ENCODE measurements around the gene ME3. TPM values are rescaled to one million over a fixed set of nuclear protein-coding genes. Genes with fewer than 3 reads are reported as not detected.
A peak's percentile ranks its signal among the peaks of the same experiment; 100 is the strongest.

ME3 gene
- total and polyA plus RNA-seq, 7 experiments from 2014 or later = 0.48 to 13.7 (median 6.4) TPM

- ChIA-PET POLR2A (no interaction called here), CTCF (no interaction called here)
- Mint-ChIP-seq H3K27ac (no peak overlapping the region), H3K4me1 (peaks cover 0 to 13% (median 0%) of the 10 kb centered on the region in 7 donors), H3K4me3 (no peak overlapping the region), H3K27me3 (peaks cover 0 to 3% (median 0%) of the 10 kb centered on the region in 5 donors), H3K36me3 (no peaks in the 10 kb centered on the region), H3K9me3 (no peaks in the 10 kb centered on the region)
- Histone ChIP-seq H3K4me1 (ENCODE audit: control insufficient read depth in 2 of 2, insufficient read depth in 2 of 2, low read length in 2 of 2) (peaks cover 0 to 17% of the 10 kb centered on the region in 2 donors), H3K4me3 (ENCODE audit: low read length) (no peak overlapping the region), H3K27ac (ENCODE audit: low read depth, low read length) (no peak overlapping the region), H3K36me3 (ENCODE audit: control insufficient read depth in 2 of 3, insufficient read depth in 3 of 3, low read length in 3 of 3) (no peaks in the 10 kb centered on the region), H3K9me3 (ENCODE audit: control insufficient read depth in 2 of 3, low read length in 3 of 3) (no peaks in the 10 kb centered on the region), H3K27me3 (ENCODE audit: control insufficient read depth in 2 of 2, insufficient read depth in 2 of 2, low read length in 2 of 2) (no peaks in the 10 kb centered on the region)
- intact Hi-C loops (cut with micrococcal nuclease) = no loop called here
- ATAC-seq (no peak), DNase-seq (no peak)
These were observed 181.8 kb downstream of the ME3 start for GRCh38 chr11:86490582-86490981.

GRCh38 chr11:86489442-86489841, 183.0 kb downstream of the ME3 start:
- CTCF ChIA-PET = no interaction called here
- Mint-ChIP-seq H3K27ac (no peak overlapping the region), H3K4me1 (peaks cover 0 to 13% (median 0%) of the 10 kb centered on the region in 7 donors), H3K9me3 (no peaks in the 10 kb centered on the region), H3K4me3 (no peak overlapping the region), H3K27me3 (peaks cover 0 to 3% (median 0%) of the 10 kb centered on the region in 5 donors), H3K36me3 (no peaks in the 10 kb centered on the region)
- POLR2A ChIA-PET = no interaction called here
- DNase-seq (no peak), ATAC-seq (no peak)
- Histone ChIP-seq H3K27me3 (ENCODE audit: control insufficient read depth in 2 of 2, insufficient read depth in 2 of 2, low read length in 2 of 2) (no peaks in the 10 kb centered on the region), H3K27ac (ENCODE audit: low read depth, low read length) (no peak overlapping the region), H3K9me3 (ENCODE audit: control insufficient read depth in 2 of 3, low read length in 3 of 3) (no peaks in the 10 kb centered on the region), H3K36me3 (ENCODE audit: control insufficient read depth in 2 of 3, insufficient read depth in 3 of 3, low read length in 3 of 3) (no peaks in the 10 kb centered on the region), H3K4me1 (ENCODE audit: control insufficient read depth in 2 of 2, insufficient read depth in 2 of 2, low read length in 2 of 2) (peaks cover 0 to 17% of the 10 kb centered on the region in 2 donors), H3K4me3 (ENCODE audit: low read length) (no peak overlapping the region)
- intact Hi-C loops (cut with micrococcal nuclease) = no loop called here

- no peak overlapping the region for H3K4me3 Mint-ChIP-seq
- peaks cover 0 to 3% (median 0%) of the 10 kb centered on the region in 5 donors for H3K27me3 Mint-ChIP-seq
- no peaks in the 10 kb centered on the region for H3K9me3 ChIP-seq (ENCODE audit: control insufficient read depth in 2 of 3, low read length in 3 of 3)
- no peaks in the 10 kb centered on the region for H3K9me3 Mint-ChIP-seq
- no peak for DNase-seq
- ChIA-PET CTCF (no interaction called here), POLR2A (no interaction called here)
- no peak overlapping the region for H3K27ac ChIP-seq (ENCODE audit: low read depth, low read length)
- H3K27me3 ChIP-seq (ENCODE audit: control insufficient read depth in 2 of 2, insufficient read depth in 2 of 2, low read length in 2 of 2) = no peaks in the 10 kb centered on the region
- H3K36me3 Mint-ChIP-seq = no peaks in the 10 kb centered on the region
- H3K4me3 ChIP-seq (ENCODE audit: low read length) = no peak overlapping the region
- no peak overlapping the region for H3K27ac Mint-ChIP-seq
- H3K4me1 ChIP-seq (ENCODE audit: control insufficient read depth in 2 of 2, insufficient read depth in 2 of 2, low read length in 2 of 2) = peaks cover 0 to 17% of the 10 kb centered on the region in 2 donors
- H3K36me3 ChIP-seq (ENCODE audit: control insufficient read depth in 2 of 3, insufficient read depth in 3 of 3, low read length in 3 of 3) = no peaks in the 10 kb centered on the region
- intact Hi-C loops (cut with micrococcal nuclease) = no loop called here
- no peak for ATAC-seq
- peaks cover 0 to 13% (median 0%) of the 10 kb centered on the region in 7 donors for H3K4me1 Mint-ChIP-seq
These were observed 183.9 kb downstream of the ME3 start for GRCh38 chr11:86488553-86488952.

GRCh38 chr11:86487671-86488070, 184.7 kb downstream of the ME3 start:
- no peak overlapping the region for H3K4me3 Mint-ChIP-seq
- no peaks in the 10 kb centered on the region for H3K36me3 Mint-ChIP-seq
- DNase-seq = no peak
- H3K27ac Mint-ChIP-seq = no peak overlapping the region
- H3K9me3 ChIP-seq (ENCODE audit: control insufficient read depth in 2 of 3, low read length in 3 of 3) = no peaks in the 10 kb centered on the region
- ChIA-PET POLR2A (no interaction called here), CTCF (no interaction called here)
- H3K27me3 ChIP-seq (ENCODE audit: control insufficient read depth in 2 of 2, insufficient read depth in 2 of 2, low read length in 2 of 2) = no peaks in the 10 kb centered on the region
- H3K27me3 Mint-ChIP-seq = peaks cover 0 to 3% (median 0%) of the 10 kb centered on the region in 5 donors
- no peak overlapping the region for H3K4me3 ChIP-seq (ENCODE audit: low read length)
- H3K36me3 ChIP-seq (ENCODE audit: control insufficient read depth in 2 of 3, insufficient read depth in 3 of 3, low read length in 3 of 3) = no peaks in the 10 kb centered on the region
- ATAC-seq = no peak
- H3K9me3 Mint-ChIP-seq = no peaks in the 10 kb centered on the region
- peaks cover 0 to 13% (median 0%) of the 10 kb centered on the region in 7 donors for H3K4me1 Mint-ChIP-seq
- no peak overlapping the region for H3K27ac ChIP-seq (ENCODE audit: low read depth, low read length)
- intact Hi-C loops (cut with micrococcal nuclease) = no loop called here
- H3K4me1 ChIP-seq (ENCODE audit: control insufficient read depth in 2 of 2, insufficient read depth in 2 of 2, low read length in 2 of 2) = peaks cover 0 to 17% of the 10 kb centered on the region in 2 donors

- peak in 1 of 9 donors; percentile 11 for DNase-seq
- Histone ChIP-seq H3K9me3 (ENCODE audit: control insufficient read depth in 2 of 3, low read length in 3 of 3) (no peaks in the 10 kb centered on the region), H3K36me3 (ENCODE audit: control insufficient read depth in 2 of 3, insufficient read depth in 3 of 3, low read length in 3 of 3) (no peaks in the 10 kb centered on the region), H3K4me3 (ENCODE audit: low read length) (no peak overlapping the region), H3K27ac (ENCODE audit: low read depth, low read length) (no peak overlapping the region), H3K27me3 (ENCODE audit: control insufficient read depth in 2 of 2, insufficient read depth in 2 of 2, low read length in 2 of 2) (no peaks in the 10 kb centered on the region), H3K4me1 (ENCODE audit: control insufficient read depth in 2 of 2, insufficient read depth in 2 of 2, low read length in 2 of 2) (peaks cover 0 to 17% of the 10 kb centered on the region in 2 donors)
- CTCF ChIA-PET = no interaction called here
- Mint-ChIP-seq H3K9me3 (no peaks in the 10 kb centered on the region), H3K4me3 (no peak overlapping the region), H3K36me3 (no peaks in the 10 kb centered on the region), H3K4me1 (peaks cover 0 to 13% (median 0%) of the 10 kb centered on the region in 7 donors), H3K27ac (no peak overlapping the region), H3K27me3 (peaks cover 0 to 3% (median 0%) of the 10 kb centered on the region in 5 donors)
- POLR2A ChIA-PET = no interaction called here
- peak; percentile 83 for ATAC-seq
- intact Hi-C loops (cut with micrococcal nuclease) = no loop called here
These were observed 186.0 kb downstream of the ME3 start for GRCh38 chr11:86486261-86487030.

GRCh38 chr11:86484795-86485166, 187.6 kb downstream of the ME3 start:
- no peak for DNase-seq
- no peaks in the 10 kb centered on the region for H3K9me3 Mint-ChIP-seq
- intact Hi-C loops (cut with micrococcal nuclease) = no loop called here
- H3K4me1 ChIP-seq (ENCODE audit: control insufficient read depth in 2 of 2, insufficient read depth in 2 of 2, low read length in 2 of 2) = peaks cover 0 to 17% of the 10 kb centered on the region in 2 donors
- no peaks in the 10 kb centered on the region for H3K27me3 ChIP-seq (ENCODE audit: control insufficient read depth in 2 of 2, insufficient read depth in 2 of 2, low read length in 2 of 2)
- no peaks in the 10 kb centered on the region for H3K36me3 Mint-ChIP-seq
- H3K4me3 Mint-ChIP-seq = no peak overlapping the region
- CTCF ChIA-PET = no interaction called here
- H3K36me3 ChIP-seq (ENCODE audit: control insufficient read depth in 2 of 3, insufficient read depth in 3 of 3, low read length in 3 of 3) = no peaks in the 10 kb centered on the region
- peaks cover 0 to 13% (median 0%) of the 10 kb centered on the region in 7 donors for H3K4me1 Mint-ChIP-seq
- no peak overlapping the region for H3K27ac Mint-ChIP-seq
- no peak for ATAC-seq
- no peaks in the 10 kb centered on the region for H3K9me3 ChIP-seq (ENCODE audit: control insufficient read depth in 2 of 3, low read length in 3 of 3)
- H3K27ac ChIP-seq (ENCODE audit: low read depth, low read length) = no peak overlapping the region
- POLR2A ChIA-PET = no interaction called here
- no peak overlapping the region for H3K4me3 ChIP-seq (ENCODE audit: low read length)
- H3K27me3 Mint-ChIP-seq = peaks cover 0 to 3% (median 0%) of the 10 kb centered on the region in 5 donors

Measured in naive thymus-derived CD4-positive, alpha-beta T cell (primary cell).